Liver (tissue), 9 donors: ENCODE data around the gene TARS3. TPM values are rescaled to one million over a fixed set of nuclear protein-coding genes. Genes with fewer than 3 reads are reported as not detected.

ENCODE experiments used
- DNase-seq: peaks from one replicate; pipeline ENCODE4 v3.0.0-alpha.2; 2017; ENCODE audit warnings: low spot score
- H3K27ac ChIP-seq, 2 donors: one replicate each; pipeline ENCODE4 v1.7.0; 2013; ENCODE audit warnings: inconsistent platforms in 2 of 2, low read length in 2 of 2, control low read depth in 1 of 2, low read depth in 1 of 2, mild to moderate bottlenecking in 1 of 2
- H3K27me3 ChIP-seq, 4 donors: one replicate each; pipeline versions ENCODE4 v1.6.1 to v1.7.0; 2013; ENCODE audit warnings: low read length in 3 of 4, inconsistent platforms in 1 of 4, mild to moderate bottlenecking in 1 of 4, moderate library complexity in 1 of 4; ENCODE audit not compliant: control insufficient read depth in 4 of 4, insufficient read depth in 4 of 4
- H3K36me3 ChIP-seq, 4 donors: one replicate each; pipeline versions ENCODE4 v1.6.1 to v1.7.0; 2013; ENCODE audit warnings: low read length in 3 of 4, mild to moderate bottlenecking in 3 of 4, low read depth in 1 of 4, moderate library complexity in 1 of 4; ENCODE audit not compliant: control insufficient read depth in 4 of 4, insufficient read depth in 3 of 4
- H3K4me1 ChIP-seq, 4 donors: one replicate each; pipeline versions ENCODE4 v1.6.1 to v1.7.0; 2013; ENCODE audit warnings: low read length in 3 of 4, mild to moderate bottlenecking in 3 of 4, moderate library complexity in 1 of 4; ENCODE audit not compliant: control insufficient read depth in 4 of 4, insufficient read depth in 4 of 4
- H3K4me3 ChIP-seq, 3 donors: one replicate each; pipeline versions ENCODE4 v1.6.1 to v1.7.0; 2013; ENCODE audit warnings: low read length in 3 of 3, control low read depth in 1 of 3, low read depth in 1 of 3, mild to moderate bottlenecking in 1 of 3
- H3K9ac ChIP-seq, 2 donors: one replicate each; pipeline ENCODE4 v1.7.0; 2013; ENCODE audit warnings: low read length in 2 of 2, mild to moderate bottlenecking in 2 of 2, moderate library complexity in 2 of 2, control low read depth in 1 of 2, low read depth in 1 of 2
- H3K9me3 ChIP-seq, 4 donors: one replicate each; pipeline versions ENCODE4 v1.6.1 to v1.7.0; 2013; ENCODE audit warnings: low read length in 3 of 4; ENCODE audit not compliant: control insufficient read depth in 4 of 4
- EGR1 ChIP-seq, 2 donors: IDR thresholded peaks; 2 replicates each; pipeline ENCODE4 v1.6.1; 2016 to 2018; ENCODE audit warnings: antibody characterized with exemption in 2 of 2, low read depth in 2 of 2
- FOXA1 ChIP-seq: IDR thresholded peaks from 2 replicates; pipeline ENCODE4 v1.6.1; 2016; ENCODE audit warnings: antibody characterized with exemption
- FOXA2 ChIP-seq: IDR thresholded peaks from 2 replicates; pipeline ENCODE4 v1.6.1; 2016; ENCODE audit warnings: antibody characterized with exemption
- HNF4A ChIP-seq, 2 donors: conservative IDR thresholded peaks; 2 replicates each; pipeline ENCODE4 v1.6.1; 2016; ENCODE audit warnings: antibody characterized with exemption in 2 of 2, mild to moderate bottlenecking in 2 of 2
- HNF4G ChIP-seq: IDR thresholded peaks from 2 replicates; pipeline ENCODE4 v1.6.1; 2016; ENCODE audit warnings: antibody characterized with exemption
- JUND ChIP-seq, 2 donors: IDR thresholded peaks; 2 replicates each; pipeline ENCODE4 v1.6.1; 2016; ENCODE audit warnings: antibody characterized with exemption in 2 of 2
- NR2F2 ChIP-seq: IDR thresholded peaks from 2 replicates; pipeline ENCODE4 v1.6.1; 2016; ENCODE audit warnings: antibody characterized with exemption
- RAD21 ChIP-seq, 2 donors: IDR thresholded peaks; 2 replicates each; pipeline ENCODE4 v1.6.1; 2016; ENCODE audit warnings: antibody characterized with exemption in 2 of 2, mild to moderate bottlenecking in 2 of 2
- RXRA ChIP-seq, 2 donors: IDR thresholded peaks; 2 replicates each; pipeline ENCODE4 v1.6.1; 2017 to 2018; ENCODE audit warnings: antibody characterized with exemption in 2 of 2, mild to moderate bottlenecking in 1 of 2
- SP1 ChIP-seq: IDR thresholded peaks from 2 replicates; pipeline ENCODE4 v1.6.1; 2018; ENCODE audit warnings: antibody characterized with exemption, mild to moderate bottlenecking
- YY1 ChIP-seq: IDR thresholded peaks from 2 replicates; pipeline ENCODE4 v1.6.1; 2016; ENCODE audit warnings: antibody characterized with exemption, mild to moderate bottlenecking
- WGBS: extraction: QIAGEN DNeasy Blood & Tissue Kit; methylation state at CpG from one replicate; pipeline ENCODE4 v1.1.7; 2013; 5-methylcytosine and 5-hydroxymethylcytosine counted together
- polyA plus RNA-seq, 2 donors: library from polyadenylated mRNA; stranded (reverse) in 1 of 2; unstranded in 1 of 2; fragments of 200-250 nt in 1 of 2; fragments of >200 nt in 1 of 2; fragmentation: Nextera tagmentation in 1 of 2; extraction: Ambion mirVana in 1 of 2; gene quantifications; one replicate each; pipeline versions ENCODE4 v1.2.1 to v1.2.3, GENCODE V29; 2013 to 2015
- total RNA-seq, 2 donors: library from RNA; depleted of rRNA; stranded (reverse); fragments of >200 nt; gene quantifications; one replicate each; pipeline ENCODE4 v1.2.3, GENCODE V29; 2014
- TF ChIP-seq, protein P1 (sequence below): IDR thresholded peaks from 2 replicates; pipeline ENCODE4 v1.6.1; 2016; ENCODE audit warnings: antibody characterized with exemption, mild to moderate bottlenecking
- TF ChIP-seq, protein P2 (sequence below): fragments of 150-350 bp; IDR thresholded peaks from 2 replicates; pipeline ENCODE4 v1.5.1; 2017; ENCODE audit warnings: improper control_type of control experiment, low read depth, low read length; ENCODE audit not compliant: missing input control
- TF ChIP-seq, protein P3 (sequence below): IDR thresholded peaks from 2 replicates; pipeline ENCODE4 v1.6.1; 2016; ENCODE audit warnings: antibody characterized with exemption
- TF ChIP-seq, protein P4 (sequence below): IDR thresholded peaks from 2 replicates; pipeline ENCODE4 v1.6.1; 2016; ENCODE audit warnings: antibody characterized with exemption
- TF ChIP-seq, protein P5 (sequence below): IDR thresholded peaks from 2 replicates; pipeline ENCODE4 v1.6.1; 2016; ENCODE audit warnings: antibody characterized with exemption
- donor health status: healthy.
- donor health status: healthy.
- donor health status: healthy.
- donor health status: healthy.
- donor health status: healthy.

Gene TARS3
- total and polyA plus RNA-seq, 4 donors = 2.3 to 7.8 (median 4.0) TPM

DNA sequence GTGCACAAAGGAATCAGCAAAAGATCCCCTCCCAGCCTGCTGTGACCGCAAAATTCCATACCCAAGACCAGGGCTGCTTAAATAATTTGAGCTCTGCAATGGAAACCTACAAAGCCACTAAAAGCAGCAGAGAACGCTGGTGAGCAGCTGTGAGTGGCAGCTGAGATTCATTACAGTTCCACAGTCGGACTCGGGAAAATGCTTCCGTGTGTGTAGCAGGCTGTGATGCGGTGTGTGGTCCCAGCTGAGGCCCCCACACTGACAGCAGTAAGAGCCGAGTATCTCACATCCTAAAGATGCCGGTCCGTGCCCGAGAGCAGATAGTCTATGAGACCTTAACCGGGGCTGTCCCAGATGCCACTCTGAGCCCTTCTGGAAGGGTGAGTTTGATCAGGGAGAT lies 109.5 kb downstream of the TARS3 start:
- H3K4me3 ChIP-seq = no peak overlapping the region
- no peaks in the 10 kb centered on the region for H3K27me3 ChIP-seq
- no peaks in the 10 kb centered on the region for H3K9me3 ChIP-seq
- peaks cover 4 to 39% (median 23%) of the 10 kb centered on the region in 4 donors for H3K4me1 ChIP-seq
- DNase-seq = no peak
- H3K27ac ChIP-seq = peak overlapping the region in 1 of 2 donors; percentile 88
- no peak for TF ChIP-seq YY1
- no peak for TF ChIP-seq RAD21 (IDR thresholded peaks at IDR 0.05)
- TF ChIP-seq, protein P1, sequence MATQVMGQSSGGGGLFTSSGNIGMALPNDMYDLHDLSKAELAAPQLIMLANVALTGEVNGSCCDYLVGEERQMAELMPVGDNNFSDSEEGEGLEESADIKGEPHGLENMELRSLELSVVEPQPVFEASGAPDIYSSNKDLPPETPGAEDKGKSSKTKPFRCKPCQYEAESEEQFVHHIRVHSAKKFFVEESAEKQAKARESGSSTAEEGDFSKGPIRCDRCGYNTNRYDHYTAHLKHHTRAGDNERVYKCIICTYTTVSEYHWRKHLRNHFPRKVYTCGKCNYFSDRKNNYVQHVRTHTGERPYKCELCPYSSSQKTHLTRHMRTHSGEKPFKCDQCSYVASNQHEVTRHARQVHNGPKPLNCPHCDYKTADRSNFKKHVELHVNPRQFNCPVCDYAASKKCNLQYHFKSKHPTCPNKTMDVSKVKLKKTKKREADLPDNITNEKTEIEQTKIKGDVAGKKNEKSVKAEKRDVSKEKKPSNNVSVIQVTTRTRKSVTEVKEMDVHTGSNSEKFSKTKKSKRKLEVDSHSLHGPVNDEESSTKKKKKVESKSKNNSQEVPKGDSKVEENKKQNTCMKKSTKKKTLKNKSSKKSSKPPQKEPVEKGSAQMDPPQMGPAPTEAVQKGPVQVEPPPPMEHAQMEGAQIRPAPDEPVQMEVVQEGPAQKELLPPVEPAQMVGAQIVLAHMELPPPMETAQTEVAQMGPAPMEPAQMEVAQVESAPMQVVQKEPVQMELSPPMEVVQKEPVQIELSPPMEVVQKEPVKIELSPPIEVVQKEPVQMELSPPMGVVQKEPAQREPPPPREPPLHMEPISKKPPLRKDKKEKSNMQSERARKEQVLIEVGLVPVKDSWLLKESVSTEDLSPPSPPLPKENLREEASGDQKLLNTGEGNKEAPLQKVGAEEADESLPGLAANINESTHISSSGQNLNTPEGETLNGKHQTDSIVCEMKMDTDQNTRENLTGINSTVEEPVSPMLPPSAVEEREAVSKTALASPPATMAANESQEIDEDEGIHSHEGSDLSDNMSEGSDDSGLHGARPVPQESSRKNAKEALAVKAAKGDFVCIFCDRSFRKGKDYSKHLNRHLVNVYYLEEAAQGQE = no peak
- no peak for TF ChIP-seq FOXA1
- no peak for TF ChIP-seq NR2F2
- TF ChIP-seq, protein P2, sequence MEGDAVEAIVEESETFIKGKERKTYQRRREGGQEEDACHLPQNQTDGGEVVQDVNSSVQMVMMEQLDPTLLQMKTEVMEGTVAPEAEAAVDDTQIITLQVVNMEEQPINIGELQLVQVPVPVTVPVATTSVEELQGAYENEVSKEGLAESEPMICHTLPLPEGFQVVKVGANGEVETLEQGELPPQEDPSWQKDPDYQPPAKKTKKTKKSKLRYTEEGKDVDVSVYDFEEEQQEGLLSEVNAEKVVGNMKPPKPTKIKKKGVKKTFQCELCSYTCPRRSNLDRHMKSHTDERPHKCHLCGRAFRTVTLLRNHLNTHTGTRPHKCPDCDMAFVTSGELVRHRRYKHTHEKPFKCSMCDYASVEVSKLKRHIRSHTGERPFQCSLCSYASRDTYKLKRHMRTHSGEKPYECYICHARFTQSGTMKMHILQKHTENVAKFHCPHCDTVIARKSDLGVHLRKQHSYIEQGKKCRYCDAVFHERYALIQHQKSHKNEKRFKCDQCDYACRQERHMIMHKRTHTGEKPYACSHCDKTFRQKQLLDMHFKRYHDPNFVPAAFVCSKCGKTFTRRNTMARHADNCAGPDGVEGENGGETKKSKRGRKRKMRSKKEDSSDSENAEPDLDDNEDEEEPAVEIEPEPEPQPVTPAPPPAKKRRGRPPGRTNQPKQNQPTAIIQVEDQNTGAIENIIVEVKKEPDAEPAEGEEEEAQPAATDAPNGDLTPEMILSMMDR = no peak
- TF ChIP-seq HNF4G = no peak
- TF ChIP-seq FOXA2 = no peak
- no peak for TF ChIP-seq JUND (IDR thresholded peaks at IDR 0.05)
- no peak for TF ChIP-seq EGR1 (IDR thresholded peaks at IDR 0.05; ENCODE audit: low read depth in 2 of 2)
- no peak for TF ChIP-seq RXRA (IDR thresholded peaks at IDR 0.05)
- TF ChIP-seq, protein P3, sequence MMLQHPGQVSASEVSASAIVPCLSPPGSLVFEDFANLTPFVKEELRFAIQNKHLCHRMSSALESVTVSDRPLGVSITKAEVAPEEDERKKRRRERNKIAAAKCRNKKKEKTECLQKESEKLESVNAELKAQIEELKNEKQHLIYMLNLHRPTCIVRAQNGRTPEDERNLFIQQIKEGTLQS = no peak
- TF ChIP-seq HNF4A (conservative IDR thresholded peaks at IDR 0.05) = no peak
- no peak overlapping the region for H3K9ac ChIP-seq
- WGBS = 85% methylated on average over 11 of the region's 11 CpGs
- no peaks in the 10 kb centered on the region for H3K36me3 ChIP-seq

DNA sequence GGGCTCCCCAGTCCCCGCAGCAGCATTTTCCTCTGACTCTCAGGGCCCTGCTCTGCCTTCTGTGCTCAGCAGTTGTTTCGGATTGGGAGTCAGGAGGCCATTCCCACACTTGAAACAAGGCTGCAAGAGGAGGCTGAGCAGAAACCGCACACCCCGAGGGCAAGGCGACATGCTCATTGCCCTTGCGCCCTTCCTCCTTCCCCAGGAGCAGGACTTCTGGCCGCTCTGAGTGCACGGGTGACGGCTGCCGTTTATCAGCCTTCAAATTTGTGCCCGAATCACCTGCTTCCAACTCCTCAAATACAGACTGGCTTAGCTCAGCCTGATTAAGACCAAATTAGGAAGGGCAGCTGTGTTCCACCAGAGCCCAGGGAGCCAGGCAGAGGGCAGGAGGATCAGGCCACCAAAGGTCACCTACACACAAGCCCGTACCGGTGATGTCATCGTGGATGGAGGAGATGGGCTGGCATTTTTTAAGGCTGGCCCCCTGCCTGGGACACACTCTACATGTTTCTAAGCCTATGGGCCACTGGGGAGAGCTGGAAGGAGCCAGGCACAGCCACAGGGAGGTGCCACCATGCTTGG lies 110.2 kb downstream of the TARS3 start:
- Histone ChIP-seq H3K27me3 (no peaks in the 10 kb centered on the region), H3K9ac (peak overlapping the region in 1 of 2 donors; percentile 2), H3K9me3 (no peaks in the 10 kb centered on the region), H3K27ac (peak overlapping the region; percentile 32 to 66), H3K4me1 (peaks cover 4 to 39% (median 23%) of the 10 kb centered on the region in 4 donors), H3K4me3 (no peak overlapping the region), H3K36me3 (no peaks in the 10 kb centered on the region)
- no peak for DNase-seq
- 71% methylated on average over 14 of the region's 14 CpGs for WGBS
- TF ChIP-seq, protein P3 = no peak
- TF ChIP-seq HNF4G (no peak), EGR1 (IDR thresholded peaks at IDR 0.05; ENCODE audit: low read depth in 2 of 2) (no peak), YY1 (no peak), HNF4A (conservative IDR thresholded peaks at IDR 0.05) (peak in 1 of 2 donors; percentile 32), SP1 (peak; percentile 37), FOXA1 (no peak)
- TF ChIP-seq, protein P4, sequence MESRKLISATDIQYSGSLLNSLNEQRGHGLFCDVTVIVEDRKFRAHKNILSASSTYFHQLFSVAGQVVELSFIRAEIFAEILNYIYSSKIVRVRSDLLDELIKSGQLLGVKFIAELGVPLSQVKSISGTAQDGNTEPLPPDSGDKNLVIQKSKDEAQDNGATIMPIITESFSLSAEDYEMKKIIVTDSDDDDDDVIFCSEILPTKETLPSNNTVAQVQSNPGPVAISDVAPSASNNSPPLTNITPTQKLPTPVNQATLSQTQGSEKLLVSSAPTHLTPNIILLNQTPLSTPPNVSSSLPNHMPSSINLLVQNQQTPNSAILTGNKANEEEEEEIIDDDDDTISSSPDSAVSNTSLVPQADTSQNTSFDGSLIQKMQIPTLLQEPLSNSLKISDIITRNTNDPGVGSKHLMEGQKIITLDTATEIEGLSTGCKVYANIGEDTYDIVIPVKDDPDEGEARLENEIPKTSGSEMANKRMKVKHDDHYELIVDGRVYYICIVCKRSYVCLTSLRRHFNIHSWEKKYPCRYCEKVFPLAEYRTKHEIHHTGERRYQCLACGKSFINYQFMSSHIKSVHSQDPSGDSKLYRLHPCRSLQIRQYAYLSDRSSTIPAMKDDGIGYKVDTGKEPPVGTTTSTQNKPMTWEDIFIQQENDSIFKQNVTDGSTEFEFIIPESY = no peak
- TF ChIP-seq, protein P1 = no peak
- TF ChIP-seq, protein P2 = no peak
- TF ChIP-seq, protein P5, sequence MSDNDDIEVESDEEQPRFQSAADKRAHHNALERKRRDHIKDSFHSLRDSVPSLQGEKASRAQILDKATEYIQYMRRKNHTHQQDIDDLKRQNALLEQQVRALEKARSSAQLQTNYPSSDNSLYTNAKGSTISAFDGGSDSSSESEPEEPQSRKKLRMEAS = no peak
